HG03520 (cell line): ENCODE results near the gene AMBRA1.

Experiments used
- ATAC-seq: cut with Tn5 transposase; IDR thresholded peaks from one replicate; pipeline ENCODE4 v1.9.1; 2021; ENCODE audit warnings: mild to moderate bottlenecking, moderate library complexity; ENCODE audit not compliant: unreplicated experiment

AMBRA1 gene

GRCh38 chr11:46593550-46594373 lies at the start of gene AMBRA1:
TSS of gene AMBRA1 (minus strand) at chr11:46594023. CDS start at chr11:46548380, 45,643 bp downstream.
- ATAC-seq = peak; percentile 76

GRCh38 chr11:46643531-46643930 lies 49.7 kb upstream of the AMBRA1 start:
- ATAC-seq = no peak

DNA sequence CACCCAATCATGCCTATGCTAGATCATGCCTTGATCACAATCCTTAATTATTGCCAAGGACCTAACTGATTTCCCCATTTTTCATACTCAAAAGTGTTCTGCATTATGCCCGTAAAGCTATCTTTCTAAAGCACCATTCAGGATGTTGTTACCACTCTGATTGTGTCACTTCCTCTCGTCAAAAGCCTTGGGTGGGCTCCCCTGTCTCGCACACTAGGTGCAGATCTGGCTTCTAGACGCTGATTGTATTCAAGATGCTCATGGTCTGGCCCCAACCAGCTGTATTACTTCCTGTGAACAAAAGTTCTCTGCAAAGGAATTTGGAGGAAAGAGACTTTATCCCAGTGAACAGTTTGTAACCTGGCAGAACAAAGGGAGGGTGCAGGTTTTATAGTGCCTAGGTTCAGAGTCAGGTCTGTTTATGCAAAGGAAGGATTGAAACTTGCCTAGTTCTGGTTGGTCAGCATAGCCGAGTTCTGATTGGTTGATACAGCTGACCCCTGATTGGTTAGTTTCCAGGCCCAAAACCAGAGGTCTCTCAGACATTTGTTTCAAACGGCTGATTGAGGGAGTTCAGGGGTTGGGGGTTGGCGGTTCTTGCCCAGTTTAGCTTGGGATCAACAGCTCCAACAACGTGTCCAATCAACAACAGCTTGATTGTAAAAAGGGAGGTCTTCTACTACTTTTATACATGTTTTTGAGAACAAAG lies 49.0 kb upstream of the AMBRA1 start:
- ATAC-seq = no peak

GRCh38 chr11:46641639-46642038 lies 47.8 kb upstream of the AMBRA1 start:
- no peak for ATAC-seq

DNA sequence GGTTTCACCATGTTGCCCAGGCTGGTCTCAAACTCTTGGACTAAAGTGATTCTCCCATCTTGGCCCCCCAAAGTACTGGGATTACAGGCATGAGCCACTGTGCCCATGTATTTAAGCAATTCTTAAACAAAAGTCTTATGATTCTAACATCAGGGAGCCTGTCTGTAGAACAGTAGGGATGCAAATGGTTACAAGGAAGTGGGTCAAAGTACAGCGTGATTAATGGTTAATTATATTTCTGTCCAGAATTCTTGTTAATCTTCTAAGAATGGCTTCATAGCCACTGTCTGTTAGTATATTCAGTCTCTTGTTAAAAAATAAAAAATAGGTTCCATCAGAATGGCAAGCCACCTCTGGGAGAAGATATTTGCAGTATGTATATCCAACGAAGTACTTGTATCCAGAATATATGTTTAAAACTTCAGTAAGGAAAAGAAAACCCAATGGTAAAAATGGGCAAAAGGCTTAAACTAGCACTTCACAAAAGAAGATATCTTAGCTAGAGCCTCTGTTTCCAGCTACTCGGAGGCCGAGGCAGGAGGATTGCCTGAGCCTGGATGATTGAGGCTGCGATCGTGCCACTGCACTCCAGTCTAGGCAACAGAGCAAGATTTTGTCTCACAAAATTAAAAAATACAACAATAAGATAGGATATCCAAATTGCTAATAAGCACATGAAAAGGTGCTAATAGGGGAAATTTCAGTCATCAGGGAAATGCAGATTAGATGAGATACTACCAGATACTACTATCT lies 46.4 kb upstream of the AMBRA1 start:
- no peak for ATAC-seq

- ATAC-seq = no peak
Measured at GRCh38 chr11:46639197-46639839, 45.5 kb upstream of the AMBRA1 start.

DNA sequence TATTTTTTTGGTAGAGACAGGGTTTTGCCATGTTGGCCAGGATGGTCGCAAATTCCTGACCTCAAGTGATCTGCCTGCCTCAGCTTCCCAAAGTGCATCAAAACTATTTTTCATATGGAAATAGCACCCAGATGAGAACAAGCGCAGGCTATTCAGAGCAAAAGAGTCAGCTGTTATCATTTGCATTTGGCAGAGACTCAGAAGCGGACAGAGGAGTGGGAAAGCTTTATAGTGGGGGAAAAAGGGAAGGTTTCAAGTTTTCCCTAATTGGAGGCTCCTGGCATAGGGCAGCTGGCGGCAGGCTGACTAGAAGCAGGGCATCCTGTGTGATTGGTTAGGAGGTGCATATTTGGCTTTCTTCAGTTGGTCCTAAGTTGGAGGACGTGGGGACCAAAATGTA lies 43.7 kb upstream of the AMBRA1 start:
- ATAC-seq = no peak

GRCh38 chr11:46635557-46636139 lies 41.8 kb upstream of the AMBRA1 start:
- no peak for ATAC-seq

- no peak for ATAC-seq
Measured at GRCh38 chr11:46633291-46634217, 39.7 kb upstream of the AMBRA1 start.

DNA sequence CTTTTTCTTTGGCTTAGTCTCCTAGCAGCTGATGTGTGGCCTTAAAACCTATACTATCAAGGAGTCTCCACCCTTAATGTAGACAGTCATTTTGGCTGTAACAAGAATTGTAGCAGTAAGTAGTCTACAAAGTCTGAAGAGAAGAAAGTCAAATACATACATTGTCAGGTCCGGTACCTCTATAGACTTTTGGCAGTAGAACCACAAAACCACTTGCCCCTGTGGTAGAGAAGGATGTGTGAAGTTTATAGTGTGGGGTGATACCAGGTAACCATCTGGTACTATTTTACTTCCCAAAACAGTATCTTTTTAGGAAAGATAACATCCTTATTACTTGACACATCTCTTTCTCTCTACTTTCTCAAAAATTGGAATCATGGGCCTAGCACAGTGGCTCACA lies 38.7 kb upstream of the AMBRA1 start:
- no peak for ATAC-seq

DNA sequence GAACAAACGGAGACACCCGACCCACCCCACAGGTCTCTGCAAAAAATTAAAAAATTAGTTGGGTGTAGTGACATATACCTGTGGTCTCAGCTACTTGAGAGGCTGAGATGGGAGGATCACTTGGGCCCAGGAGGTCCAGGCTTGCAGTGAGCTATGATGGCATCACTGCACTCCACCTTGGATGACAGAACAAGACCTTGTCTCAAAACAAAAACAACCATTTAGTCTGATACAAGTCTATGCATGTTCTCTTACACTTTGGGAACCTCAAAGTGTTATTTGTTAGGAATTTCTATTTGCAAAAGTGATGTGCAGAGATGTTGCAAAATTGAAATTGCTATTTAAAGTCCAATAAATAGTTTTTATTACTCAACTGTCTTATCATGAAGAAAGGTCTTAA lies 37.9 kb upstream of the AMBRA1 start:
- ATAC-seq = no peak

GRCh38 chr11:46630237-46630636 lies 36.4 kb upstream of the AMBRA1 start:
- ATAC-seq = no peak

GRCh38 chr11:46628961-46629360 lies 35.1 kb upstream of the AMBRA1 start:
- ATAC-seq = no peak

GRCh38 chr11:46625406-46625805 lies 31.6 kb upstream of the AMBRA1 start:
- no peak for ATAC-seq

DNA sequence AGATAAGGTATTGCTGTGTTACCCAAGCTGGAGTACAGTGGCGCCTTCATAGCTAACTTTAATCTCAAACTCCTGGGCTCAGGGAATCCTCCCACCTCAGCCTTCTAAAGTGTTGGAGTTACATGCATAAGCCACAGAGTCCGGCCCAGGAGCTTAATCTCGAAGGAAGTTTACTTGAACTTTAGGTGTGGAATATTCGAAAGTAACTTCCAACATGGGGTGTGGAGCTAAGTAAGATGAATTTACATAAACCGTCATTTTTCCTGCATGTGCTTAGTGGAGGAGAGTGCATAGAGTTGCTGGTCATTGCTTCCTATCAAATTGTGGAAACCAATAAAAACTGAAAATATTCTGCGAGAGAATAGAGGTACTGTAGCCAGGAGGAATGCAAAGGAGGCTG lies 25.0 kb upstream of the AMBRA1 start:
- no peak for ATAC-seq

DNA sequence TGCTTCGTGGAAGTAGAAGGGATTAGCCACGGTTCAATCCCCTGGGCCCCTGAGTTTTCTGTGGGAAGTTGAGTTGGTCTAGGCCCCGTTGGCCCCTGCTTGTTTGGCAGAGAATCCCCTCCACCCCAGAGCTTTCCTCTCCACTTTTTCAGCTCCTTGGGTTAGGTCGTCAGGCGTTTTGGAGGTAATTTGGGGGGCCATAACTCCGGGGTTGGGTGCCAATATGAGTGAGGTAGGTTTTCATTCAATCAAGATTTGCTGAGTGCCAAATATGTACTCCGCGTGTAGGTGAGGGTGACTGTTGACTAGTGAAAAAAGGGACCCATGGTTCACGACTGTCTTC lies 24.1 kb upstream of the AMBRA1 start:
- no peak for ATAC-seq

DNA sequence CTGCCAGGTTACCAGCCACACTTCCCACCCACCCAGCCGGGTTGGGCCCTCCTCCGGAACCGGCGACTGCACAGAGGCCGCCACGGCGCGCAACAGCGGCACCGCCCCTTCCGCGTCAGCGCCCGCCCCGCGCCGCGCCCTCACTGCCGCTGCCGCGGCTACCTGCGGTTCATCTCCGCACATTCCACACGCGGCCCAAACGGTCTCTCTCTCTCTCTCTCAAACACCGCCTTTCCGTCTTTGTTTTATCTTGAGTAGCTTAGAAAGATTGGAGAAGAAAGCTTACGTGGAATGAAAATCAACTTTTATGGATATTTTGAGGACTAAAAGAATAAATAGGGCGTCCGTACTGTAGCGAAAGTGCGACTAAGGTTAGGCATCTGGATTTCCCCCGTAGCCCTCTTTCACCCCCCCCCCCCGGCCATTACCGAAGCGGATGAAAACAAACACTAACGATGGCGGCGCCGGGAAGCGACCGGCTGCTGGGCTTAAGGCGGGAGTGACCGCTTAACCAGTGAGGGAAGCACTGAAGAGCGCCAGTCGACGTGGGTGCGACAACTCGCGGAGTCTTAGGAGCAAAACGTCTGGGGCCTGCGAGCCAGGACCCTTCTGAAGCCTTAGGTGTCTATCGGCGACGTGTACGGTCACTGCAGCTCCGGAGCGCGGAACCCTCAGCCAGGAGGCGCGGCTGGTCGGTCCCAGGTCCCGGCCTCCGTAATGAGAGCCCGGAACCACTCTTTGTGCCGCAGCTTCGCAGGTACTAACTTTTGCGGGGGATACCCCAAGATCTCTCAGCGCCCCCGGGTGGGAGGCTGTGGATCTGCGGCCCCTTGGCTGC lies 23.5 kb upstream of the AMBRA1 start, which contains the start of the genes ATG13 and HARBI1:
Gene ATG13, plus strand, starts transcription at position 420 of the 838 bp plus-strand sequence. CDS start 26,739 bp downstream, outside the sequence.
Gene HARBI1, minus strand, starts transcription at position 94 of the 838 bp plus-strand sequence. CDS start 990 bp downstream, outside the sequence.
- peak; percentile 89 for ATAC-seq

GRCh38 chr11:46616551-46617133 lies 22.8 kb upstream of the AMBRA1 start:
- no peak for ATAC-seq
